Progenitor cell of endocrine pancreas (in vitro differentiated cells): ENCODE measurements around the gene CNTNAP2. TPM values are rescaled to one million over a fixed set of nuclear protein-coding genes. Genes with fewer than 3 reads are reported as not detected.

ENCODE experiments used
- DNase-seq: peaks from one replicate; pipeline ENCODE4 v3.0.0; 2021; ENCODE audit warnings: low spot score; ENCODE audit not compliant: unreplicated experiment
- H3K27ac Mint-ChIP-seq: 2 replicates; pipeline ENCODE4 v1.8.0; 2021; ENCODE audit warnings: mild to moderate bottlenecking, moderate library complexity, mixed read lengths
- H3K27me3 Mint-ChIP-seq: 2 replicates; pipeline ENCODE4 v1.8.0; 2021; ENCODE audit warnings: mixed read lengths
- H3K36me3 Mint-ChIP-seq: 2 replicates; pipeline ENCODE4 v1.8.0; 2022; ENCODE audit warnings: mixed read lengths; ENCODE audit not compliant: insufficient read depth
- H3K4me1 Mint-ChIP-seq: 2 replicates; pipeline ENCODE4 v1.8.0; 2021; ENCODE audit warnings: low read depth, mixed read lengths
- H3K4me3 Mint-ChIP-seq: 2 replicates; pipeline ENCODE4 v1.8.0; 2021; ENCODE audit warnings: low read depth, mild to moderate bottlenecking, moderate library complexity, mixed read lengths
- H3K9me3 Mint-ChIP-seq: 2 replicates; pipeline ENCODE4 v1.8.0; 2021; ENCODE audit warnings: low read depth, mixed read lengths
- total RNA-seq: library from RNA; stranded (reverse); gene quantifications from 2 replicates; pipeline ENCODE4 v1.2.1, GENCODE V29; 2021
- TF ChIP-seq, protein P1 (sequence below): fragments of 200-600 bp; sonication (generic); IDR thresholded peaks from one replicate; pipeline ENCODE4 v1.5.0; 2021; ENCODE audit warnings: antibody characterized with exemption, mild to moderate bottlenecking; ENCODE audit not compliant: unreplicated experiment

Gene CNTNAP2
- total RNA-seq, 1 donor from 2014 or later = 6.5 TPM

DNA sequence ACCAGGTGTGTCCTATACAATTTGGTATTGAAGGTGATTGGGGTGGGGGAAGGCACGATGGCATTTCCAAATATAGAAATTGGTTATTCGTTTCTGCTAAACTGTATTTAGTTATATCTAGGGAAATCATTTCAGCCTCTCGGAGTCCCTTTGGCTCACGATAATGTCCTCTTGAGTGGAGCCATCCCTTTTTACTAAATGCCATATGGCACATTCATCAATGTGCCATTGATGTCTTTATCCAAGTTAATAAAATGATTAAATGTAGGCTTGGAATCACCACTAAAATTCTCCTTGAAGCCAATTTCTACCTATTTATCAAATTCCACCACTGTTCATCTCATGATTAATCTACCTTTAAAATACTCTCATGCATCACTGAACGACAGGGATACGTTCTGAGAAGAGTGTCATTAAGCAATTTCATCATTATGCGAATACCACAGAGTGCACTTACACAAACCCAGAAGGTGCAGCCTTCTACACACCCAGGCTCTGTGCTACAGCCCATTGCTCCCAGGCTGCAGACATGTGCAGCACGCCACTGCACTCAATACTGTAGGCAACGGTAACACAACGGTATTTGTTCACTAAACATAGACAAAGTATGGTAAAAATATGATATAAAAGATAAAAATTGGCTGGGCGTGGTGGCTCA lies 2254.8 kb downstream of the CNTNAP2 start:
- peaks cover 12% of the 10 kb centered on the region for H3K9me3 Mint-ChIP-seq
- no peak overlapping the region for H3K4me3 Mint-ChIP-seq
- no peaks in the 10 kb centered on the region for H3K4me1 Mint-ChIP-seq
- H3K27me3 Mint-ChIP-seq = no peaks in the 10 kb centered on the region
- H3K36me3 Mint-ChIP-seq = peaks cover 4% of the 10 kb centered on the region
- TF ChIP-seq, protein P1, sequence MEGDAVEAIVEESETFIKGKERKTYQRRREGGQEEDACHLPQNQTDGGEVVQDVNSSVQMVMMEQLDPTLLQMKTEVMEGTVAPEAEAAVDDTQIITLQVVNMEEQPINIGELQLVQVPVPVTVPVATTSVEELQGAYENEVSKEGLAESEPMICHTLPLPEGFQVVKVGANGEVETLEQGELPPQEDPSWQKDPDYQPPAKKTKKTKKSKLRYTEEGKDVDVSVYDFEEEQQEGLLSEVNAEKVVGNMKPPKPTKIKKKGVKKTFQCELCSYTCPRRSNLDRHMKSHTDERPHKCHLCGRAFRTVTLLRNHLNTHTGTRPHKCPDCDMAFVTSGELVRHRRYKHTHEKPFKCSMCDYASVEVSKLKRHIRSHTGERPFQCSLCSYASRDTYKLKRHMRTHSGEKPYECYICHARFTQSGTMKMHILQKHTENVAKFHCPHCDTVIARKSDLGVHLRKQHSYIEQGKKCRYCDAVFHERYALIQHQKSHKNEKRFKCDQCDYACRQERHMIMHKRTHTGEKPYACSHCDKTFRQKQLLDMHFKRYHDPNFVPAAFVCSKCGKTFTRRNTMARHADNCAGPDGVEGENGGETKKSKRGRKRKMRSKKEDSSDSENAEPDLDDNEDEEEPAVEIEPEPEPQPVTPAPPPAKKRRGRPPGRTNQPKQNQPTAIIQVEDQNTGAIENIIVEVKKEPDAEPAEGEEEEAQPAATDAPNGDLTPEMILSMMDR = no peak
- no peak overlapping the region for H3K27ac Mint-ChIP-seq
- DNase-seq = no peak

DNA sequence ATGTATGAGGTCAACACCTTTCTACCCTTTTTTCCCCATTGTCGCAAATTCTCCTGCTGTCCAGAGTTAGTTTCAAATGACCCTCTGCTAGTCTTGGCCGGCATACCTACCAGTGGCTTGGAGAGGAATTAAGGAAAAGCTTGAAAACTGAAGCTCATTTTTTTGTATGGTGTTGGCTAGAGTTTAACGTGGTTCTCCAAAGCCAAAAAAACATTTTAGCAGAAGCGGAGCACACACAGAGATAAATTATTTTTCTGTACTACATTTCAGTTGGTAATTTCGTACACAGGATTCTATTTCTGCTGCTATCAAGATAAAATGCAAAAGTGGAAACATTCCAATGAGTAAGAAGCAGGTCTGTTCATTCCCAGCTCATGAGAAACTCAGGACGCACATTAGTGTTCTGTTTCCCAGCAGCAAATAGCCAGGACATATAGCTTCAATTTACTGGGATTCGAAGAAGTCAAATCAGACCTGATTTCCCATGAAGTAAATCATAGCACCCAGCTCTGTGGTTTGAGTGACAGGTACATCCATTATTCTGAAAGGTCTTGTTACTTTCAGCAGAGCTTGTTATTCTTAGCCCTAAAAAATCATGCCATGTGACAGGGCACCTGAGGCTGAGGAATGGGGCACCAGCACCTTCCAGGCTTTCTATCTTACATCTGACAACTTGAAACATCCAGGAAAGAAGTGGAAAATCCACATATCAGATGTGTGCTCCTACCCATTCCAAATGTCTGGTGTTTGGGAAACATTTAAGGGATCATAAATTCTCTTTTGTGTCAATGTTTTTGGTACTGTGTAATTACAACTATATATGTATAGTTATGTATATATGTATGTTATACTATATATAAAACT lies 2258.0 kb downstream of the CNTNAP2 start:
- TF ChIP-seq, protein P1 = no peak
- H3K4me3 Mint-ChIP-seq = no peak overlapping the region
- H3K27me3 Mint-ChIP-seq = no peaks in the 10 kb centered on the region
- H3K9me3 Mint-ChIP-seq = no peaks in the 10 kb centered on the region
- no peak for DNase-seq
- H3K36me3 Mint-ChIP-seq = no peaks in the 10 kb centered on the region
- no peaks in the 10 kb centered on the region for H3K4me1 Mint-ChIP-seq
- no peak overlapping the region for H3K27ac Mint-ChIP-seq

DNA sequence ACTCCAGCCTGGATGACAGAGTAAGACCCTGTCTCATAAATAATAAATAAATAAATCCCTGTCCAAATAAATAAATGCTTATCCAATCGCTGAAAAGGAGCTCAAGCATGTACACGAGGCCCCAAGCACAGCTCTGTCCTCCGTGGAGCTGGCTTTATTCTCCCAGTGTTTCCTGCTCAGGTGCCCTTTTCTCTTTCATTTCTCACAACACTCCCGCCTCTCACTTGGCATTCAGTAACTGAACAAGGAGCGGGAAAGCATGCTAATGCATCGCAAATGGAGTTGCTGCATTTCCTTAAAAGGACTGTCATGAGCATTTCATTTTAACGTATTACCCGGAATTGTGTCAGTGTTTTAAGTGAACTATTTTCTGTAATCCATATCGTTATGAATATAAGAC lies 2263.1 kb downstream of the CNTNAP2 start:
- TF ChIP-seq, protein P1 = no peak
- no peak for DNase-seq
- Mint-ChIP-seq H3K9me3 (no peaks in the 10 kb centered on the region), H3K4me1 (peaks cover 4% of the 10 kb centered on the region), H3K4me3 (no peak overlapping the region), H3K27me3 (no peaks in the 10 kb centered on the region), H3K36me3 (no peaks in the 10 kb centered on the region), H3K27ac (no peak overlapping the region)

DNA sequence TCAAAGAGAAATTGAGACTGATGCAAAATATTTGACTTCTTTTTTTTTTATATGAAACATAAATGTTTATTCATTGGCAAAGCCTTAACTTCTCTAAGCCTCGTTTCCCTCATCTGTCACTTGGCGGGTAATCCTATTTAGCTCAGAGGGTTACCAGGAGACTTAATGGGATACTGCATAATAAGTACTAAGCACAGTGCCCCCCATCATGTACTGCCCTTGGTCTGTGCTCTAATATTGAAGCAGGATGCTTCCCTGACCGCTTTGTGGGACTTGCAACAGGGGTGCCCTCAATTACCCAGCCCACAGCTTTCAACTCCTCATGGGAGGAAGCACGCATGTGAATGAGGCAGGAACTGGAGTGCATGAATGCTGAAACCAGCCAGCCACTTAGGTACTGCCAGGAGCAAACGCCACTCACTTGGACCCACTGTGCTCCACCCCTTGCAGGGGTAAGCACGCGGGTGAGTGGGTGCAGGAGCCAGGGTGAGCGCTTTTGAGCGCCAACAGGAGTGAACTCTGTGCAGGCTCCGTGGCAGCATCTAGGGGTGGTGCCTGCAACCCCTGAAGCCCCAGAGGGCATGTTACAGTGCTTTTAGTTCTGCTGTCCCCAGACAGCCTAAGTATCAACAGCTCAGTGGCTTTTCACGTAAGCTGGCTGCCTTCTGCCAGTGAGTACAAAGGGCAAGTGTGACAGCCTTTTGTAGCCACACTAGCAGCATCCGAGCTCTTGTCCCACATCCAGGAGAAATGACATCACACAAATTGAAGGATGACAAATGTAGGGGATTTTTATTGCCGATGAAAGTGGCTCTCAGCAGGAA lies 2264.2 kb downstream of the CNTNAP2 start:
- no peak for DNase-seq
- Mint-ChIP-seq H3K9me3 (no peaks in the 10 kb centered on the region), H3K4me3 (no peak overlapping the region), H3K27ac (no peak overlapping the region), H3K4me1 (peaks cover 4% of the 10 kb centered on the region), H3K36me3 (no peaks in the 10 kb centered on the region), H3K27me3 (no peaks in the 10 kb centered on the region)
- TF ChIP-seq, protein P1 = no peak

DNA sequence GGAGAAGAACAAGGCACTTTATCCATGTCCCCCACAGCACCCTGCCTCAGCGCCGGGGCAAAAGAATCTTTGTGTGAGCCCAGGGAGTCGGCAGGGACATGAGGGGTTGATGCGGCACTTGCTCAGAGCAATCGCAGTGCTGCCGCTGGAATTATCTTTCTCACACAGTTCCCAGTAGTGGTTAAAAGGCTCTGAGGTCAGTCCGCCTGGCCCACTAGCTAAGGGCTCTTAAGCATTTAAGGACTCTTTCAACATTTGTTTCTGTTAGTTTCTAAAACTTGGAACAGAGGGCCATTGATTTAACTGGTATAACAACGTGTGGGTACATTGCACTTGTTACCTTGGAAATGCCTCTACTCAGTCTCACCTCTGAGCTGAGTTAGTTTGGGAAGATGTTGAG lies 2266.0 kb downstream of the CNTNAP2 start:
- H3K9me3 Mint-ChIP-seq = no peaks in the 10 kb centered on the region
- no peak for DNase-seq
- peaks cover 4% of the 10 kb centered on the region for H3K4me1 Mint-ChIP-seq
- no peaks in the 10 kb centered on the region for H3K27me3 Mint-ChIP-seq
- H3K4me3 Mint-ChIP-seq = no peak overlapping the region
- H3K27ac Mint-ChIP-seq = no peak overlapping the region
- no peaks in the 10 kb centered on the region for H3K36me3 Mint-ChIP-seq
- TF ChIP-seq, protein P1 = no peak
